Neural cell (in vitro differentiated cells): Measurements from ENCODE around the gene MT1X. TPM values are rescaled to one million over a fixed set of nuclear protein-coding genes. Genes with fewer than 3 reads are reported as not detected.
A peak's percentile ranks its signal among the peaks of the same experiment; 100 is the strongest.

ENCODE experiments used
- H2AFZ ChIP-seq: fragments of 200-600, 300-800 bp; sonication (generic), shearing (Covaris generic); 2 replicates; pipeline ENCODE4 v1.6.0; 2014; ENCODE audit warnings: low read depth, mild to moderate bottlenecking, antibody characterized with exemption, low read length, moderate library complexity
- H3F3A ChIP-seq: fragments of 200-600 bp; shearing (Covaris generic); 2 replicates; pipeline ENCODE4 v1.6.1; 2016; ENCODE audit warnings: mild to moderate bottlenecking, moderate library complexity, mixed read lengths, antibody characterized with exemption, low read length; ENCODE audit not compliant: insufficient read depth, poor library complexity, severe bottlenecking
- H3K27ac ChIP-seq: fragments of 200-600, 300-800 bp; sonication (generic), shearing (Covaris generic); 2 replicates; pipeline ENCODE4 v1.5.1; 2014; ENCODE audit warnings: mild to moderate bottlenecking, low read length, moderate library complexity
- H3K27me3 ChIP-seq: fragments of 300-800, 200-600 bp; sonication (generic), shearing (Covaris generic); 2 replicates; pipeline ENCODE4 v1.6.0; 2014; ENCODE audit warnings: mild to moderate bottlenecking, low read depth, low read length, moderate library complexity; ENCODE audit not compliant: insufficient read depth
- H3K36me3 ChIP-seq: fragments of 300-800, 200-600 bp; sonication (generic), shearing (Covaris generic); 2 replicates; pipeline ENCODE4 v1.5.1; 2014; ENCODE audit warnings: mild to moderate bottlenecking, antibody characterized with exemption, low read length, moderate library complexity; ENCODE audit not compliant: insufficient read depth
- H3K4me2 ChIP-seq: fragments of 300-800, 200-600 bp; sonication (generic), shearing (Covaris generic); 2 replicates; pipeline ENCODE4 v1.6.0; 2014; ENCODE audit warnings: mild to moderate bottlenecking, low read length
- H3K4me3 ChIP-seq: fragments of 300-800, 200-600 bp; sonication (generic), shearing (Covaris generic); 2 replicates; pipeline ENCODE4 v1.5.1; 2014; ENCODE audit warnings: mild to moderate bottlenecking, low read length, moderate library complexity
- H3K79me2 ChIP-seq: fragments of 200-600 bp; shearing (Covaris generic); replicated peaks from 2 replicates; pipeline ENCODE4 v1.6.0; 2014; ENCODE audit warnings: mild to moderate bottlenecking, low read length, moderate library complexity; ENCODE audit not compliant: insufficient read depth
- H3K9ac ChIP-seq: fragments of 300-800, 200-600 bp; sonication (generic), shearing (Covaris generic); 2 replicates; pipeline ENCODE4 v1.6.1; 2016; ENCODE audit warnings: mild to moderate bottlenecking, low read length, mixed read lengths
- H3K9me2 ChIP-seq: fragments of 200-600 bp; shearing (Covaris generic); 2 replicates; pipeline ENCODE4 v1.6.1; 2016; ENCODE audit warnings: mild to moderate bottlenecking, low read length, mixed read lengths; ENCODE audit not compliant: insufficient read depth
- H3K9me3 ChIP-seq: fragments of 200-600, 300-800 bp; sonication (generic), shearing (Covaris generic); 2 replicates; pipeline ENCODE4 v1.6.1; 2016; ENCODE audit warnings: mild to moderate bottlenecking, mixed run types, low read length, moderate library complexity, mixed read lengths
- H4K20me1 ChIP-seq: fragments of 200-600 bp; shearing (Covaris generic); 2 replicates; pipeline ENCODE4 v1.6.1; 2016; ENCODE audit warnings: mild to moderate bottlenecking, mixed run types; ENCODE audit not compliant: insufficient read depth
- EP300 ChIP-seq: fragments of 450-650 bp; conservative IDR thresholded peaks from 2 replicates; pipeline ENCODE4 v1.6.1; 2014; ENCODE audit warnings: antibody characterized with exemption, mild to moderate bottlenecking, moderate library complexity; ENCODE audit not compliant: poor library complexity, severe bottlenecking
- EZH2 ChIP-seq: fragments of 200-600, 300-800 bp; shearing (Covaris generic), sonication (generic); IDR thresholded peaks from 2 replicates; pipeline ENCODE4 v1.6.1; 2014; ENCODE audit warnings: antibody characterized with exemption, low read length, borderline replicate concordance, mild to moderate bottlenecking; ENCODE audit not compliant: insufficient read depth, poor library complexity, severe bottlenecking
- MXI1 ChIP-seq: fragments of 450-650 bp; conservative IDR thresholded peaks from 2 replicates; pipeline ENCODE4 v1.6.1; 2014; ENCODE audit warnings: antibody characterized with exemption, mild to moderate bottlenecking; ENCODE audit not compliant: poor library complexity, severe bottlenecking
- POLR2AphosphoS5 ChIP-seq: IDR thresholded peaks from 2 replicates; pipeline ENCODE4 v1.6.1; 2012
- RAD21 ChIP-seq: fragments of 450-650 bp; conservative IDR thresholded peaks from 2 replicates; pipeline ENCODE4 v1.6.1; 2014; ENCODE audit warnings: antibody characterized with exemption, mild to moderate bottlenecking, moderate library complexity
- SMC3 ChIP-seq: fragments of 450-650 bp; conservative IDR thresholded peaks from 2 replicates; pipeline ENCODE4 v1.6.1; 2014; ENCODE audit warnings: antibody characterized with exemption, mild to moderate bottlenecking, moderate library complexity; ENCODE audit not compliant: poor library complexity
- TAF1 ChIP-seq: IDR thresholded peaks from 2 replicates; pipeline ENCODE4 v1.6.1; 2012; ENCODE audit warnings: low read depth
- polyA plus RNA-seq: library from polyadenylated mRNA; depleted of rRNA; stranded (reverse); fragments of >200 nt; gene quantifications from 2 replicates; pipeline ENCODE4 v1.2.3, GENCODE V29; 2014
- TF ChIP-seq, protein P1 (sequence below): IDR thresholded peaks from 2 replicates; pipeline ENCODE4 v1.6.1; 2012; ENCODE audit warnings: borderline replicate concordance
- TF ChIP-seq, protein P2 (sequence below): fragments of 450-650 bp; IDR thresholded peaks from 2 replicates; pipeline ENCODE4 v1.5.1; 2014; ENCODE audit warnings: antibody characterized with exemption, mild to moderate bottlenecking, moderate library complexity; ENCODE audit not compliant: poor library complexity, severe bottlenecking

MT1X gene
- polyA plus RNA-seq, 1 donor from 2014 or later = 8.1 TPM

DNA sequence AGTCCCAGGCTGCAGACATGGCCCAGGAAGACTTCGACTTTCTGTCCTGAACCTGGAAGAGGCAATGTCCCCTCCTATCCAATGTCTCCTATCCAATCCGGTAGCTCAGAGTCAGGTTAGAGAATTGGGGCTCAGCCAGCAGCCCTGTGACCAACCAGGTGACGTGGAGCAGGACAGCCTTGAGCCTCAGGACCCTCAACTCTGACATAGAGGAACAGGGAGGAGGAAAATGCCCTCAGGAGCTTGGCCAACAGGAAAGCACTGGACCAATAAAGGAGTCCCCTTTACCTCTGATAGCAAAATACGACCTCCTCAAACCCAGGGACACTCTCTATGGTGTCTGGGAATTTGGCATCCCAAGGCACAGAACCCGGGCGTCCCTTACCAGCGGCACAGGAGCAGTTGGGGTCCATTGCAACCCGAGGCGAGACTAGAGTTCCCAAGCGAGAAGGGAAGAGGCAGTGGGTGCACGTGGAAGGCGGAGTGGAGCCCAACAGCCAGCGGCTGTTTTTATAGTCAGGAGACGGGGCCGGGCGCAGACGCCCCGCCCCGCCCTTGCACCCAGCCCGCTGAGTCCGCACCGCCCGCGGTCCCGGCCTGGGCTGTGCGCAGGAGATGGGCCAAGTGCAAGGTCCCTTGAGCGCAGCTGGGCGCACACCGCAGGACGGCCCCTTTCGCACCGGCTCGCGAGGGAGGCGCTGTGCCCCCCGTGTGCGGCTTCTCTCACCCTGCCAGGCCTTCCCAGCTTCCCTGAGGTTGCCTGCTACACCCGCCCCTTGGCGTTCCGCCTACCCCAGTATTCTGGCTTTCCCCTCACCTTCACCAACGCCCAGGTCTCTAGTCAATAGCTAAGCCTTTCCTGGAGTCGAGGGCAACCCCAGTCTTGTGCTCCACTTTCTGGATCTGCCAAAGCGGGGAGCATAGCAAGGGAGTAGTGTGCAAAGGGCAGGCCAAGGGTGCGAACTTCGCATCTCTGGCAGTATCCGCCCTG is 14.4 kb upstream of the MT1X start, which contains the start of gene MT1G:
Gene MT1G, minus strand, starts transcription at position 485 of the 991 bp plus-strand sequence. Its CDS starts 72 bp downstream, at position 413.
- Histone ChIP-seq H3K4me2 (no peak within 1 kb of the TSS), H3K36me3 (no peaks in the 10 kb centered on the region), H3K9ac (no peak within 1 kb of the TSS), H2AFZ (no peak within 1 kb of the TSS), H3F3A (no peaks in the 10 kb centered on the region), H3K27ac (no peak within 1 kb of the TSS), H3K79me2 (no peaks in the 10 kb centered on the region), H3K9me2 (no peaks in the 10 kb centered on the region), H3K27me3 (peaks cover 99% of the 10 kb centered on the region), H3K9me3 (no peaks in the 10 kb centered on the region), H4K20me1 (no peaks in the 10 kb centered on the region), H3K4me3 (peak within 1 kb of the TSS; percentile 46)
- TF ChIP-seq RAD21 = no peak
- no peak for TF ChIP-seq SMC3
- TF ChIP-seq POLR2AphosphoS5 = no peak
- TF ChIP-seq EP300 = no peak
- TF ChIP-seq TAF1 = no peak
- no peak for TF ChIP-seq EZH2
- no peak for TF ChIP-seq MXI1
- TF ChIP-seq, protein P1, sequence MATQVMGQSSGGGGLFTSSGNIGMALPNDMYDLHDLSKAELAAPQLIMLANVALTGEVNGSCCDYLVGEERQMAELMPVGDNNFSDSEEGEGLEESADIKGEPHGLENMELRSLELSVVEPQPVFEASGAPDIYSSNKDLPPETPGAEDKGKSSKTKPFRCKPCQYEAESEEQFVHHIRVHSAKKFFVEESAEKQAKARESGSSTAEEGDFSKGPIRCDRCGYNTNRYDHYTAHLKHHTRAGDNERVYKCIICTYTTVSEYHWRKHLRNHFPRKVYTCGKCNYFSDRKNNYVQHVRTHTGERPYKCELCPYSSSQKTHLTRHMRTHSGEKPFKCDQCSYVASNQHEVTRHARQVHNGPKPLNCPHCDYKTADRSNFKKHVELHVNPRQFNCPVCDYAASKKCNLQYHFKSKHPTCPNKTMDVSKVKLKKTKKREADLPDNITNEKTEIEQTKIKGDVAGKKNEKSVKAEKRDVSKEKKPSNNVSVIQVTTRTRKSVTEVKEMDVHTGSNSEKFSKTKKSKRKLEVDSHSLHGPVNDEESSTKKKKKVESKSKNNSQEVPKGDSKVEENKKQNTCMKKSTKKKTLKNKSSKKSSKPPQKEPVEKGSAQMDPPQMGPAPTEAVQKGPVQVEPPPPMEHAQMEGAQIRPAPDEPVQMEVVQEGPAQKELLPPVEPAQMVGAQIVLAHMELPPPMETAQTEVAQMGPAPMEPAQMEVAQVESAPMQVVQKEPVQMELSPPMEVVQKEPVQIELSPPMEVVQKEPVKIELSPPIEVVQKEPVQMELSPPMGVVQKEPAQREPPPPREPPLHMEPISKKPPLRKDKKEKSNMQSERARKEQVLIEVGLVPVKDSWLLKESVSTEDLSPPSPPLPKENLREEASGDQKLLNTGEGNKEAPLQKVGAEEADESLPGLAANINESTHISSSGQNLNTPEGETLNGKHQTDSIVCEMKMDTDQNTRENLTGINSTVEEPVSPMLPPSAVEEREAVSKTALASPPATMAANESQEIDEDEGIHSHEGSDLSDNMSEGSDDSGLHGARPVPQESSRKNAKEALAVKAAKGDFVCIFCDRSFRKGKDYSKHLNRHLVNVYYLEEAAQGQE = no peak
- TF ChIP-seq, protein P2, sequence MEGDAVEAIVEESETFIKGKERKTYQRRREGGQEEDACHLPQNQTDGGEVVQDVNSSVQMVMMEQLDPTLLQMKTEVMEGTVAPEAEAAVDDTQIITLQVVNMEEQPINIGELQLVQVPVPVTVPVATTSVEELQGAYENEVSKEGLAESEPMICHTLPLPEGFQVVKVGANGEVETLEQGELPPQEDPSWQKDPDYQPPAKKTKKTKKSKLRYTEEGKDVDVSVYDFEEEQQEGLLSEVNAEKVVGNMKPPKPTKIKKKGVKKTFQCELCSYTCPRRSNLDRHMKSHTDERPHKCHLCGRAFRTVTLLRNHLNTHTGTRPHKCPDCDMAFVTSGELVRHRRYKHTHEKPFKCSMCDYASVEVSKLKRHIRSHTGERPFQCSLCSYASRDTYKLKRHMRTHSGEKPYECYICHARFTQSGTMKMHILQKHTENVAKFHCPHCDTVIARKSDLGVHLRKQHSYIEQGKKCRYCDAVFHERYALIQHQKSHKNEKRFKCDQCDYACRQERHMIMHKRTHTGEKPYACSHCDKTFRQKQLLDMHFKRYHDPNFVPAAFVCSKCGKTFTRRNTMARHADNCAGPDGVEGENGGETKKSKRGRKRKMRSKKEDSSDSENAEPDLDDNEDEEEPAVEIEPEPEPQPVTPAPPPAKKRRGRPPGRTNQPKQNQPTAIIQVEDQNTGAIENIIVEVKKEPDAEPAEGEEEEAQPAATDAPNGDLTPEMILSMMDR = no peak

DNA sequence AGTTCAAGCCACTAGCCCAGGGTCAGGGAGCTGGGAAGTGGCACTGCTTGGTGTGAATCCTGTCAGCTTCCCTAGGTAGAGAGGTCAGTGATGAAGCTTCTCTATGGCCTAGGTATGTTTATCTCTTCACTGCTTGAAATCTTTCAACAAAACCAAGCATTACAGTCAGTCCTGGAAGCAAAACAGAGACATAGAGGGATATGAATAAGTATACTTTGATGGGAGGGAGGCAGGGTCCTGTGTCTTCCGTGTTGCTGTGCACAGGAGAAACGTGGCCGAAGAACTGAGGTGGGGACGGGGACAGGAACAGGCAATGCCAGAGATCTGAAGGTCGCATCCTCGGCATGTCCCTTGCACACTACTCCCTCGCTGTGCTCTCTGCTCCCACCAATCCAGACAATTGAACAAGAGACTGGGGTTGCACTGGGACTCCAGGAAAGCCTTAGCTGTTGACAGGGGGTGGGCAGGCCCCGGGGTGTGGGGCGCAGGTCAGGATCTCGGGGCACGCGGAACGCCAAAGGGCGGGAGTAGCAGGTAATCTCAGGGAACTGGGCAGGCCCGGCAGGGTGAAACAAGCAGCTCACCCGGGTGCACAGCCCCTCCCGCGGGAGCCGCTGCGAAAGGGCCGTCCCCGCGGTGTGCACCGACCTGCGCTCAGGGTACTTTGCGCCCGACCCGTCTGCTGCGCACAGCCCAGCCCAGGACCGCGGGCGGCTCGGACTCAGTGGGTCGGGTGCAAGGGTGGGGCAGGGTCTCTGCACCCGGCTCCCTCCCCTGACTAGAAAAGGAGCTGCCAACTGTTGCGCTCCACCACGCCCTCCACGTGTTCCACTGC is 13.0 kb upstream of the MT1X start, which contains the start of gene MT1H:
Gene MT1H, plus strand, starts transcription at position 810 of the 835 bp plus-strand sequence. CDS start 71 bp downstream, outside the sequence.
- no peaks in the 10 kb centered on the region for H3K36me3 ChIP-seq
- TF ChIP-seq, protein P1 = no peak
- TF ChIP-seq EZH2 = peak; percentile 58
- peaks cover 99% of the 10 kb centered on the region for H3K27me3 ChIP-seq
- H3K4me3 ChIP-seq = no peak within 1 kb of the TSS
- H3F3A ChIP-seq = no peaks in the 10 kb centered on the region
- no peak within 1 kb of the TSS for H3K27ac ChIP-seq
- no peaks in the 10 kb centered on the region for H4K20me1 ChIP-seq
- H3K4me2 ChIP-seq = no peak within 1 kb of the TSS
- H3K79me2 ChIP-seq = no peaks in the 10 kb centered on the region
- H2AFZ ChIP-seq = no peak within 1 kb of the TSS
- no peaks in the 10 kb centered on the region for H3K9me3 ChIP-seq
- H3K9me2 ChIP-seq = no peaks in the 10 kb centered on the region
- no peak within 1 kb of the TSS for H3K9ac ChIP-seq
